Gastrocnemius medialis (tissue), 4 donors: ENCODE results near the gene MINDY1.

Source experiments
- CTCF ChIP-seq, 5 experiments: fragments of 450-650 bp in 3 of 5; fragments of 200-600 bp in 2 of 5; sonication (generic) in 2 of 5; IDR thresholded peaks in 4 of 5; conservative IDR thresholded peaks in 1 of 5; 1 replicate in 4 of 5; 2 replicates in 1 of 5; pipeline ENCODE4 v1.5.1; 2016 to 2019; ENCODE audit warnings: antibody characterized with exemption in 5 of 5, mild to moderate bottlenecking in 3 of 5, moderate library complexity in 3 of 5
- POLR2A ChIP-seq, 2 donors: fragments of 450-650 bp; IDR thresholded peaks; one replicate each; pipeline ENCODE4 v1.6.1; 2017; ENCODE audit warnings: antibody characterized with exemption in 2 of 2, mild to moderate bottlenecking in 2 of 2, moderate library complexity in 2 of 2

- TF ChIP-seq CTCF (IDR thresholded peaks at IDR 0.05 in 4 of 5, conservative IDR thresholded peaks at IDR 0.05 in 1 of 5) (no peak), POLR2A (IDR thresholded peaks at IDR 0.05) (no peak)
Observed at GRCh38 chr1:150999926-151000325, 6.8 kb downstream of the MINDY1 start.
